ENCODE measurements around the gene SIGLEC1. TPM values are rescaled to one million over a fixed set of nuclear protein-coding genes. Genes with fewer than 3 reads are reported as not detected.

Gene SIGLEC1
- total and polyA plus RNA-seq, 8 donors, result 0.09 to 3.7 (median 1.7) TPM

- Histone ChIP-seq H3K27ac (no peak overlapping the region), H3K4me1 (no peaks in the 10 kb centered on the region), H3K9me3 (no peaks in the 10 kb centered on the region), H3K4me3 (no peak overlapping the region), H3K27me3 (no peaks in the 10 kb centered on the region), H3K36me3 (no peaks in the 10 kb centered on the region)
- TF ChIP-seq CTCF (IDR thresholded peaks at IDR 0.05), result peak; percentile 76 to 95 (median 94)
- DNase-seq (peak in 5 of 6 donors; percentile 22 to 92 (median 73)), ATAC-seq (peak; percentile 50 to 78 (median 72)), FAIRE-seq (no peak)
- intact Hi-C loops (cut with DNase I), result no loop called here
- 32 to 33% methylated on average over 18 of the region's 18 CpGs for WGBS, 2 donors
Measured at GRCh38 chr20:3710703-3711483, 1.5 kb downstream of the SIGLEC1 start.

DNA sequence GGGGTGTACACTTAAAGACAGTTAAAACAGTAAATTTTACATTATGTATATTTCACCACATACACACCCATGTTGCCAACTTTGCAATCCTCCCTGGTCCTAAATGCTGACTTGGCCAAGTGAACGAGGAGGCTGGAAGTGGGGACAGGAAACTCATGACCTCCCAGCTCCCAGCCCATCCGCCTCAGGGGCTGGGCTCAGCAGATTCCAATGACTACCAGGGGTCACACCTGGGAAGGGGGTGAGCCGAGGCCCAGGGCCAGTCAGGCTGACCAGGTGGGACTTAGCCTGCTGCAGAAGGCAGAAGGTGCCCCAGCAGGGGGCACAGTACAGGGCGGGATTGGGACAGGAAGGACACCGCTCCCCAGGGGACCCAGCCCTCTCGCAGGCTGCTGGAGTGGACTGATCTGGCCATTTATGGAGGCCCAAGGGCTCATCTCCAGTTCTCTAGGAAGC is 2.4 kb downstream of the SIGLEC1 start:
- no peak for FAIRE-seq
- Histone ChIP-seq H3K27ac (no peak overlapping the region), H3K27me3 (no peaks in the 10 kb centered on the region), H3K36me3 (no peaks in the 10 kb centered on the region), H3K4me1 (no peaks in the 10 kb centered on the region), H3K9me3 (no peaks in the 10 kb centered on the region), H3K4me3 (no peak overlapping the region)
- no peak for ATAC-seq
- DNase-seq, result peak in 2 of 6 donors; percentile 48 to 56
- intact Hi-C loops (cut with DNase I), result no loop called here
- no peak for TF ChIP-seq CTCF (IDR thresholded peaks at IDR 0.05)
- 69 to 75% methylated on average over 6 of the region's 6 CpGs for WGBS, 2 donors

DNA sequence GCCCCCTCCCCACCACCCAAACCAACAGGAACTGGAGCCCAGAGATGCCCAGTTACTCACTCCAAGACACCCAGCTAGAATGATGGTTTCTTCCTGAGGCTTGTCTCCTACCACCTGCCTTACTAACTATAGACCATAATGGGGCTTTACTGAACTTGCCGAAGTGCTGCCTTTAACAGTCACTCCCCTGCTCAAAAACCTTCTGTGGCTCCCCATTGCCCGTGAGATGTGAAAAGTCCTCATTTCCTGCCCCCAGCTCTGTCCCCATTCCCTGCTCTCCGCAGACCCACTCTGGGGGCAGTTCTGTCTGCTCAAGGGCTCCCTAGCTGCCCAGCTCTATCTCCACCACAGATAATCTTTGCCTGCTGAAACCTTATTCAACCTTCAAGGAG is 4.9 kb downstream of the SIGLEC1 start:
- 89 to 100% methylated on average over 3 of the region's 3 CpGs for WGBS, 2 donors
- H3K4me1 ChIP-seq, result no peaks in the 10 kb centered on the region
- no peak overlapping the region for H3K4me3 ChIP-seq
- no peaks in the 10 kb centered on the region for H3K36me3 ChIP-seq
- intact Hi-C loops (cut with DNase I), result no loop called here
- ATAC-seq (no peak), FAIRE-seq (no peak), DNase-seq (no peak)
- H3K9me3 ChIP-seq, result no peaks in the 10 kb centered on the region
- no peak overlapping the region for H3K27ac ChIP-seq
- H3K27me3 ChIP-seq, result no peaks in the 10 kb centered on the region
- no peak for TF ChIP-seq CTCF (IDR thresholded peaks at IDR 0.05)

- intact Hi-C loops (cut with DNase I), result no loop called here
- H3K4me3 ChIP-seq, result no peak overlapping the region
- DNase-seq, result no peak
- WGBS, 2 donors, result 76 to 82% methylated on average over 10 of the region's 10 CpGs
- no peak for TF ChIP-seq CTCF (IDR thresholded peaks at IDR 0.05)
- no peak for FAIRE-seq
- no peaks in the 10 kb centered on the region for H3K9me3 ChIP-seq
- no peak overlapping the region for H3K27ac ChIP-seq
- no peaks in the 10 kb centered on the region for H3K36me3 ChIP-seq
- peak in 1 of 4 donors; percentile 53 for ATAC-seq
- H3K4me1 ChIP-seq, result no peaks in the 10 kb centered on the region
- H3K27me3 ChIP-seq, result no peaks in the 10 kb centered on the region
Measured at GRCh38 chr20:3706774-3707507, 5.5 kb downstream of the SIGLEC1 start.
